GM18499 (cell line): ENCODE measurements around the gene NEXN.
"Not testable (repeated sequence)": the region's sequence is repeated elsewhere in the genome, so short reads cannot be mapped to it uniquely, and the experiment has no call there.

Source experiments
- ATAC-seq: cut with Tn5 transposase; IDR thresholded peaks from one replicate; pipeline ENCODE4 v1.9.1; 2021; ENCODE audit warnings: moderate number of reproducible peaks; ENCODE audit not compliant: insufficient read depth, unreplicated experiment

The NEXN gene

DNA sequence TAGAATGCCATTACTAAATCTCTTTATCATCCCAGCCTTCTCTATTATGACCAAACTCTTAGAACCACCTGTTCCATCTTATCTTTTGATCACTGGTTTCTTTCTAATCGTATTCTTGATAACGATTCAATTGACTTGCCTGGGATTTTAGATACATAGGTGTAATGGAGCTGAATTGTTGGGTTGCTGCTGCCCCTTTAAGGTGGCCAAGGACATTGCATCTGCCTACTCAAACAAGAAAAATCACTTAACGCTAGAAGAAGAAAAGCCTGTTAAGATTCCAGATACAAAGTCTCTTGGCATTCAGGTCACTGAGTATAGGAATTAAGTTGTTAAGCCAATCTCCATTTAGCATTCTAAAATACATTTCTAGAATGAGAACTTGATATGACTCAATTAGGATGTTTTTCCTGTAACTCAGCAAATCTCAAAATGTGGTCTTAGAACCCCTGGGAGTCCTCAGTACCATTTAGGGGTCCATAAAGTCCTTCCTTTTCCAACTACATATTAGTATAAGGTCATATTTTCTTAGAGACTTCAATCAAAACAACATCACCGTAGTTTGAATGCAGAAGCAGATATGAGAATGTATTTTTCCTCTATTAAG lies 12.4 kb downstream of the NEXN start:
- ATAC-seq, result no peak

DNA sequence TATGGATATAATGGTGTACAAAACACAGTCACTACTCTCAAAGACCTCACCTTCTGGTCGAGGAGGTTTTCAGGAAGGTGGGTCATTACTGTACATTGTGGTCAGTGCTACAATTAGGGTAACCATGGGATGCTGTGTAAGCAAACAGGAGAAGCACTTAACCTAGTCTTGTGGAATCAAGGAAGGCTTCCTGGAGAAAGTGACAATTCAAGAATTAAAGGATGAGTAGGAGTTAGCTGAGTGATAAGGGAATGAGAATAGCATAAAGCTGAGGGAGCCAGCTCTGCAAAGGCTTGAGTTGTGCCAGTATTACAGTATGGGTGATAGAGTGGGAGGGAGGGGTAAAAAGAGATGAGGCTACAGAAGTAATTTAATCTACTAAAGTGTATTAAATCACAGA lies 17.2 kb downstream of the NEXN start:
- ATAC-seq, result no peak

DNA sequence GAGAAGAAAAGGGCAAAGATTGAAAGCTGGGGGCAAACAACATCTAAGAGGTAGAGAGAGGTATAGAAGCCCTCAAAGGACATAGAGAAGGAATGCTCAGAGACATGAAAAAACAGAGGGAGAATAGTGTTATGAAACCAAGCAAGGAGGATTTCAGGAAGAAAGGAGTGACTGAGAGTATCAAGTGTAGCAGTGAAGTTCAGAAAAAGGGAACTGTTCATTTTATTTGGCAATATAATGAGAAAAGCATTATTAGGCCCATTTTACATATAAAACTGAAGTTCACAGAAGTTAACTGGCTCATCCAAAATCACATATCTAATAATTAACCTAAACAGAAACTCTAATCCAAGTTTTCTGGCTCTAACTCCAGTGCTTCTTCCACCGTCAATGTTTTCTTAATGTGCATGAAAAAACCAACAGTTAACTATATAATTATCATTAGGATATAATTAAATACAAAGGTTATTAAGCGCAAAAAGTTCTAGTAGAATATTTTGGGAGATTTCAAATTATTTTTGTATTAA lies 17.7 kb downstream of the NEXN start:
- ATAC-seq, result no peak

DNA sequence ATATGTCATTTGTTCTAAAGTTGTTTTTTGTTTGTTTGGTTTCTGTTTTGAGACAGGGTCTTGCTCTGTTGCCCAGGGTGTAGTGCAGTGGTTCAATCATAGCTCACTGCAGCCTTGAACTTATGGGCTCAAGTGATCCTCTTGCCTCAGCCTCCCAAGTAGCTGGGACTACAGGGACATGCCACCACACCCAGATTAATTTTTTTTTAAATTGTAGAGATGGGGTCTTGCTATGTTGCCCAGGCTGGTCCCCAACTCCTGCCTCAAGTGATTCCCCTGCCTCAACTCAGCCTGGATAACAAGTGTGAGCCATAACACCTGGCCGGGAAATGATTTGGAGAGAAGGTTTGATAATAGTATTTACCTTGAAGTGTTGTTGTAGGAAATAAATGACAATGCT lies 18.2 kb downstream of the NEXN start:
- no peak for ATAC-seq

DNA sequence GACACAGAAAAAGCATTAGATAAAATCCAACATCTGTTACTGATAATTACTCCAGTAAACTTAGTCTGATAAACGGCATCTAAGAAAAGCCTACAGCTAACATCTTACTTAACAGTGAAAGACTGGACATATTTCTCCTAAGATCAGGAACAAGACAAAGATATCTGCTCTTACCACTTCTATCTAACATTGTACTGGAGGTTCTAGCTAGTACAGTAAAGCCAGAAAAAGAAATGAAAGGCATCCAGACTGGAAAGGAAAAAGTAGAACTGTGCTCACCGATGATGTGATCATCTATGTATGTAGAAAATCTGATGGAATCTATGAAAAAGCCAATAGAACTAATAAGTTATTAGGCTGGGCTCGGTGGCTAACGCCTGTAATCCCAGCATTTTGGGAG lies 21.7 kb downstream of the NEXN start:
- no peak for ATAC-seq

DNA sequence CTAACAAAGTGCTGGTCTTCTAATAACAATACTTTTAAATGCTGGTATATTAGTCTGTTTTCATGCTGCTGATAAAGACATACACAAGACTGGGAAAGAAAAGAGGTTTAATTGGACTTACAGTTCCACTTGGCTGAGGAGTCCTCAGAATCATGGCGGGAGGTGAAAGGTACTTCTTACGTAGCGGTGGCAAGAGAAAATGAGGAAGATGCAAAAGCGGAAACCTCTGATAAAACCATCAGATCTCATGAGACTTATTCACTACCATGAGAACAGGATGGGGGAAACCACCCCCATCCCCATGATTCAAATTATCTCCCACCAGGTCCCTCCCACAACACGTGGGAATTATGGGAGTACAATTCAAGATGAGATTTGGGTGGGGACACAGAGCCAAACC lies 30.5 kb downstream of the NEXN start:
- not testable (repeated sequence) for ATAC-seq

DNA sequence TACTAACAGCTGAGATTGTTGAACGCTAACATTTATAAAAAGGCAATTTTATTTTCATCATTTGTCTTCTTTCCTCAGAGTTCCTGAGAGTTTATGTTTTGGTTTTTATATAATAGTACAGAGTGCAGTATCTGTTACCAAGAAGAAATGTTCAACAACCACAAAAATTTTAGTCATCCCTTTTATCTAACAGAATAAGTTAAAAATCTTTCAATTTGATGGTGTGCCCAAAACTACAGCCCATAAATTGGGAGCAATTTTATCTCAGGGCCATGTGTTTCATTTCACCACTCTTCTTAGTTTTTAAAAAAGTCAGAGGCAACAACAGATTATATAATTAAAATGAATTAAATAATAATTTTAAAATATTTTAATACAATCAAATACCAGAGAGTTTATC lies 37.1 kb downstream of the NEXN start:
- no peak for ATAC-seq

DNA sequence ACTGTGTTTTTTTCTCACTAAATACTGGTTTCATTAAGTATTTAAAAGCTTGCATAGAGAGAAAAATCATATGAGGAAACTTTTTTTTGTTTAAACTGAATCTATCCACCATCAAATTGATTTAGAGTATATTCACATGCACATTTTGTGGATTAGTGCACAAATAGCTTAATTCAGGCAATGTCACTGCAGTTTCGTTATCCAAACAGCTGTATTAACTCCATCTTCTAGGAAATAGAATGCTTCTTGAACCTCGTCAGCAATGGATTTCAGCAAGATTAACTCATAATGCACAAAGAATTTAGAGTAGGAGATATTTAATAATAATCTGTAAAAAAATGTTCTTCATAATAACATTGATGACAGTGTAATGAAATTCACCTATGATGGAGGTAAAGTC lies 37.5 kb downstream of the NEXN start:
- no peak for ATAC-seq

DNA sequence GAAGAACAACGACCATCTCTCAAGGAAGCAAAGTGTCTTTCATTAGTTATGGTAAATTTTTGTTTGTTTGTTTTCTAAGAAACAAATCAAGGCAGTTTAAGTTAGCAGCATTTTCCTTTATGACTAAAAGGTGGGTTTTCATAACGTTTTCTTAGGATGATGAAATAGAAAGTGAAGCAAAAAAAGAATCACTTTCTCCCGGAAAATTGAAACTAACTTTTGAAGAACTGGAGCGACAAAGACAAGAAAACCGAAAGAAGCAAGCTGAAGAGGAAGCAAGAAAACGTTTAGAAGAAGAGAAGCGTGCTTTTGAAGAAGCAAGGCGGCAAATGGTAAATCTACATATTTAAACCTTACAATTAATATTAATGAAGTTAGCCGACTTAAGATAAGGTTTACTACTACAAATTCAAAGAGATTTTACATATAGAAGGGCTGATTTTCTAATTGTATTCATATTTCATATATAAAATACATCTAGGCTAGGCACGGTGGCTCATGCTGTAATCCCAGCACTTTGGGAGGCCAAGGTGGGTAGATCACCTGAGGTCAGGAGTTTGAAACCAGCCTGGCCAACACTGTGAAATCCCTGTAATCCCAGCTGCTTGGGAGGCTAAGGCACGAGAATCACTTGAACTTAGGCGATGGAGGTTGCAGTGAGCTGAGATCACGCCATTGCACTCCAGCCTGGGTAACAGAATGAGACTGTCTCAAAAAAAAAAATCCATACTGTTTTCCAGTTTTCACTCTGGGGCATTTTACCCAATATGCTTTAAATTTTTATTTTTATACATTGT lies 38.3 kb downstream of the NEXN start:
- ATAC-seq, result peak; percentile 51

DNA sequence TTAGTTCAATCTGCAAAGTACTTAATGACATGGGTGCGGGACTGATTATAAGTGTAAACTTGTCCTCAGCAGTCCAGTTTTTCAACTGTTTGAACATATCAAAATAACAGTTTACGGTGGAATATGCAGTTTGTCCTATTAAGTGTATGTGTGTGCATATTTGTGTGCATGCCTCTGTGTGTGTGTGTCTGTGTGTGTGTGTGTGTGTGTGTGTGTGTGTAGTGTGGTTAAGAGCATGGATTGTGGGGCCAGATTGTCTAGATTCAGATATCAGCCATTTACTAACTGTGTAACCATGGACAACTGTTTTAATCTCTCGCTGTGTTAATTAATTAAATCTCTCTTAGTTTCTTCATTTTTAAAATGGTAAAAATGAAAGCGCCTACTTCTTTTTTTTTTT lies 39.0 kb downstream of the NEXN start:
- no peak for ATAC-seq

DNA sequence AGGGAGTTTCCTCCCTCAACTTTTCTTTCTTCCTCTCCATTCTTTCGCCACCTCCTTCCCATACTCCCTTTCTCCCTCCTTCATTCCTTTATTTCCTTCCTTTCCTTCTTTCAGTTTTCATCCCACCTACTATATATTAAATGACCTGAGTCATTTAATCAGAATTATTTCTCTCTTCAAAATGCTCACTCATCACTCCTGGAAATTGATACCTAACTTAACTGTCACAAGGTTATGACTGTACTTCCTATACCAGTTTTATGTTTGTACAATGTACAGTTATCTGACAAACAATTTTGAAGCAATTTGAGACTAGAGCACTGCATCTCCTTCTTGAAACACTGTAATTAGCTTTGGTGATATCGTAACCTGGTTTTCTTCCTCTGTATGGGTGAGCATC lies 41.4 kb downstream of the NEXN start:
- no peak for ATAC-seq

DNA sequence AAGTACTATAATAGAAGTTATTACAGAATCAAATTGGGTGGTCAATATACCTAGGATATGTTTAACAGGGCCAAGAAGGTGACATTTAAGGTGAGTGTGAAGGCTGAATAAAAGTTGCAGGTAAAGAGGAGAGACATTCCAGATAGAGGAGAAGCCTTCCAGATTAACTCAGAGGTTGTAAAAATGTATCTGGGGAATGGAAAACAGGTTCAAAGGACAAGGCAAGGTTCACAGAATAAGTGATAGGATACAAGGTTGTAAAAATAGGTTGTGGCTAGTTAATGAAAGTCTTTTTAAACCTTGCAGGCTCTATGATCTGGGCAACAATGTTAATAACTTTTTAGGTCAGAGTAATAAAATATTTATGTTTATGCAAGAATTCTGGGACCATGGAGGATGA lies 50.2 kb downstream of the NEXN start:
- no peak for ATAC-seq

DNA sequence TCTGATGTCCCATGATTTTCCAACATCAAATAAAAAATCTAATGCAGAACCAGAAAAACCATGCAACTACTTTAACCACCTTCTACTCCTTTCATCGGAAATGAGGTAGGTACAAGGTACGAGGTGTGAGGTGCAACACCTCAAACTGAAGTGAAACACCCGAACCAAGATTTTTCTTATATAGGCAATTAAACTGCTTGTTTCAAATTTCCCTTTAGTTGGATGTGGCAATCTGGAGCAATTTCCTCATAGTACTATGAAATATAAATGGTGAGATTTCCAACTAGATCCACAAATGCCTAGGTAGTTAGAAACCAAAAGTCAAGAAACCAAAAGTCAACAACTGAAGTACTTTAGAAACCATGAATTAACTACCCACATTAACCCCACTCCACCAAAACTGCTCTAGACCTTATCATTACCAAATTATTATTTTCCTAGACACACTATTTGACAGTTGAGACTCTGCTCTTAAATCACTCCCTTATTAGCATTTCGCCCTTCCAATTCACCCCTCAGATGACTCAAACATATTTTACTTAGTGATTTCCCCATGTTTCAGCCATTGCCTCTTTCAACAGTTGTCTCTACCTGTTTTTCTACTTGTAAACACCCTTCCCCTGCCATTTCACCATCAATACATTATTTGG lies 52.6 kb downstream of the NEXN start:
- no peak for ATAC-seq

DNA sequence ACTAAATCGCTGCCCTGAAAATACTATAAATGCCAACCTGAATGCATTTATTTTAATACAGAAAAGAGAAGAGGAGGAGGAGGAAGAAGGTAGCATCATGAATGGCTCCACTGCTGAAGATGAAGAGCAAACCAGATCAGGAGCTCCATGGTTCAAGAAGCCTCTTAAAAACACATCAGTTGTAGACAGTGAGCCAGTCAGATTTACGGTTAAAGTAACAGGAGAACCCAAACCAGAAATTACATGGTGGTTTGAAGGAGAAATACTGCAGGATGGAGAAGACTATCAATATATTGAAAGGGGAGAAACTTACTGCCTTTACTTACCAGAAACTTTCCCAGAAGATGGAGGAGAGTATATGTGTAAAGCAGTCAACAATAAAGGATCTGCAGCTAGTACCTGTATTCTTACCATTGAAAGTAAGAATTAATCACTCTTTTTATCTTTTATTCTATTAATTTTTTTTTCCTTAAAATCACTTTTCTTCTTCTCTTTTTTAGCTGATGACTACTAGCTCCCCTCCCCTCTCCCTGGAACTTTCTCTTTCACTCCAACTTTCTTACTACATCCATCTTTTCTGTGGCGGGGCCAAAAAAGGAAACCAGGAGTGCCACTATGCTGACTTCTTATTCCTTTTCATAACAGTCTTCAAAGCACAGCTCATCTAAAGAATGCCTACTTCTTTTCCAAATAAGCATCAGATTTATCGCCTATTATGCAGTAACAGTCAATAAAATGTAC lies 54.1 kb downstream of the NEXN start:
- ATAC-seq, result no peak

DNA sequence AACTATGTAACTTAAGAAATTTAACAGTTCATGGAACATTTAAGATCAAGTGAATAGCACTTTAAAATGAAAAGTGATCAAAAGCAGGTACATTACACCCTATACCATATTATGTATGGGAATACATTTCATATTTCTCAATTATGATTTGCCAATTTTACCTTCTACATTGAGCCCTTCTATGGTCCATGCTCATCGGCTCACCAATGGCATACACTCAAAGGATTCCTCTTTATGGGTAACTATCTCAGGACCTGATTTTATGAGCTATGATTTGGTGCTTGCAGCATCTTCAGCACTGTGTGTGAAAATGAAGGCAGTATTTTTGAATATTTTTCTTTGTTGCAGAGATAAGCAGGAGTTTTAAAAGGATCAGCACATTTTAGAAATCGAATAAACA lies 56.9 kb downstream of the NEXN start:
- no peak for ATAC-seq

DNA sequence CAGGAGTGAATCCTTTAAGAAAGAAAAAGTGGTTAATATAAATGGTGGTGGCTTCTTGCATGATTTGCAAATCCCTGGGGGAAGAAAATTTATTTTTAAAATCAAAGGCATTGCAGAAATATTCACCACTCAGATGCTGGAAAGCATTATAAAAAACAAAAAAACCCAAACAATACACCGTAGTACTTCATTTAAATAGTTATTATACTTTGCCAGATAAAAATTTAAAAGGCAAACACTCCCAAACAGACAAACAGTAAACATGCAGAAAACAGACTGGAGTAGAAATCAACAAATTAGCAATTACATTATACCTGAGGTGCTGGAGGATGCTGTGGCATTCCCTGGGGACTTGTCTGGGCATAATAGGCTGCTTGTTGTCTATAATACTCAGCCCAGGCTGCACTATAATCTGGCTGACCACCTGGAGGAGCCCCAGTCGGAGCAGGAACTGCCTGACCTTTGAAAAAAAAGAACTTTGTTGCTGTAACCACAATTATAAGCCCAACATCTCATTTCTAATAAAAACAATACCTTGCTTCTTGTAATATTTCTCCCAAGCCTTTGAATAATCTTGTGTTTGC lies 60.5 kb downstream of the NEXN start:
- no peak for ATAC-seq

DNA sequence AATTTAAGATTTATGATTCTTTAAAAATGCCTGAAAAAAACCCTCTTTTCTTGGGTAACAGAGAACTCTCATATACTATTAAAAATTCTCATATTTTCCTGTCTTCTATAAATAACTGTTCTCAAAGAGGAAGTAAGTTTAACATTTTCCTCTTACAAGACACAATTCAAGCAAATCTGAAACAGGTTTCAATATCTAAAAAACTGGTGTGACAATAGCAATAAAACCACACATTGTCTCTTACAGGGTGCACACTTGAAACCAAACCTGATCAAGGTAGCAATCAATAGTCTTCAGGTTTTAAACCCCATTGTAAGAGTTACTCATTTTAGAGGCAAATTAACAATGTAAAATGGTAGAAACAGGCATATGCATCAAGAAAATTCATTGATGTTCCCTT lies 62.4 kb downstream of the NEXN start:
- ATAC-seq, result peak; percentile 67

DNA sequence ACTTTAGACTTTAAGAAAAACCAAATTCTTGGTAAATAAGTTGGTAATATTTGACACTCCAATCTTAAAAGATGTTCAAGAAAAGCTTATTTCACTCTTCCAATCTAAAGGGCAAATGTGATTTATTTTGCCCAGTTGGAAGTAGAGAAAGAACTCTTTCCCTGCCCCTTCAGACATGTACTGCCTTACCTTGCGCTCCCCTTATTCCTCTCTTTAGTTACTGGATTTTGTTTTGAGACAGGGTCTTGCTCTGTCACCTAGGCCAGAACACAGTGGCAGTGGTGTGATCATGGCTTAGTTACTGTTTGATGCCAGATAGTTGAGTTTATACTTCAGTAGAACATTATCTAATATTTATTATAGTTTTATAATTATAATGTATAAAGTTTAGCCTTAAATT lies 62.9 kb downstream of the NEXN start:
- ATAC-seq, result no peak

DNA sequence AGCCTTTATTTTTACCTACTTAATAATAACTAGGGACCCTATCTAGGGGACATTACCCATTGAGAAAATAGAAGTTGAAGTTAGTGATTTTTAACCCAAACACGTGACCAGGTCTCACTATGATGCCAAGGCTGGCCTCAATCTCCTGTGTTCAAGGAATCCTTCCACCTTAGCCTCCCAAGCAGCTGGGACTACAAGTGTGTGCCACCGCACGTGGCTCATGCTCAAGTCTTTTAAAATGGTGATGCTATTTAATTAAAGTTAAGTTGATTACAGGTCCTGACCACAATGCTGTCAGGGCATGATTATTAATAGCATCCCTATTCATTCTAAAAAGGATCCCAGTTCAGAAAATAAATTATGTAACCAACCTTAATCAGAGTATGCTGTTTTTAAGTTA lies 65.5 kb downstream of the NEXN start:
- no peak for ATAC-seq

DNA sequence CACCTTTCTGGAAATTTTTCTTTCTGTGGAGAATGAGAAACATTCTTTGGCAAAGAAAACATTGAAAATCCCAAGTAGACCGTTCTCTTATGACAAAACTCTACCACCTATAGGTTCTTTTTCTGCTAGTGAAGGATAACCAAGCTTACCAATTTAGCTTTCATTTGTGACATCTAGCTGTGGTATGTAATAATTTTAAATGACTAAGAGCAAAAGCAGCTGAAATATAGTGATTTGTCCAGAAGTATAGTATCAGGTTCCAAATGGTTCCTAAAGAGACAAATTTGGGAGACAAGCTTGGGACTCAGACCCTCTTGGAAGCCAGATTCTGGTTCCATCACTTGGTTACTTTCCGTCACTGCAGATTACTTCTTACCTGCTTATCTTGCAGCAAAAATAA lies 66.1 kb downstream of the NEXN start:
- no peak for ATAC-seq
